ENCODE results near the gene FMNL1. TPM values are rescaled to one million over a fixed set of nuclear protein-coding genes. Genes with fewer than 3 reads are reported as not detected.
"Not testable (repeated sequence)": the region's sequence is repeated elsewhere in the genome, so short reads cannot be mapped to it uniquely, and the experiment has no call there.

The FMNL1 gene
- total RNA-seq, 4 donors from 2014 or later: 19.2 to 42.9 (median 24.6) TPM

GRCh38 chr17:45247429-45248131 lies 25.9 kb downstream of the FMNL1 start:
- H3K27ac ChIP-seq: peak overlapping the region in 2 of 4 donors; percentile 20 to 87
- no peaks in the 10 kb centered on the region for H3K9me3 ChIP-seq
- TF ChIP-seq CTCF (IDR thresholded peaks at IDR 0.05) (peak in 1 of 5 experiments; percentile 6), EP300 (IDR thresholded peaks at IDR 0.05) (no peak), POLR2A (IDR thresholded peaks at IDR 0.05) (peak in 1 of 2 donors; percentile 19)
- WGBS, 2 donors: 1% methylated on average over 51 to 52 of the region's 61 CpGs
- H3K4me3 ChIP-seq: peak overlapping the region; percentile 14 to 72 (median 54)
- peaks cover 0 to 28% (median 0%) of the 10 kb centered on the region in 3 donors for H3K36me3 ChIP-seq
- DNase-seq (ENCODE audit: low spot score in 2 of 2): peak; percentile 56 to 66
- H3K27me3 ChIP-seq: peaks cover 0 to 16% of the 10 kb centered on the region in 2 donors
- H3K4me1 ChIP-seq: peaks cover 0 to 20% (median 11%) of the 10 kb centered on the region in 4 donors

- WGBS, 2 donors: 28 to 30% methylated on average over 34 to 36 of the region's 39 CpGs
- no peaks in the 10 kb centered on the region for H3K9me3 ChIP-seq
- H3K27me3 ChIP-seq: peaks cover 0 to 16% of the 10 kb centered on the region in 2 donors
- TF ChIP-seq CTCF (IDR thresholded peaks at IDR 0.05): no peak
- TF ChIP-seq EP300 (IDR thresholded peaks at IDR 0.05): no peak
- TF ChIP-seq POLR2A (IDR thresholded peaks at IDR 0.05): no peak
- DNase-seq (ENCODE audit: low spot score in 2 of 2): no peak
- peak overlapping the region in 2 of 4 donors; percentile 20 to 87 for H3K27ac ChIP-seq
- peaks cover 0 to 20% (median 0%) of the 10 kb centered on the region in 3 donors for H3K36me3 ChIP-seq
- peaks cover 0 to 20% (median 11%) of the 10 kb centered on the region in 4 donors for H3K4me1 ChIP-seq
- H3K4me3 ChIP-seq: peak overlapping the region; percentile 14 to 72 (median 54)
Observed at GRCh38 chr17:45248132-45248957, 26.7 kb downstream of the FMNL1 start.

- Histone ChIP-seq H3K36me3 (no peaks in the 10 kb centered on the region), H3K27me3 (peaks cover 0 to 7% of the 10 kb centered on the region in 2 donors), H3K27ac (no peak overlapping the region), H3K4me1 (peaks cover 0 to 13% (median 6%) of the 10 kb centered on the region in 4 donors), H3K4me3 (no peak overlapping the region), H3K9me3 (no peaks in the 10 kb centered on the region)
- 56 to 57% methylated on average over 7 of the region's 7 CpGs for WGBS, 2 donors
- DNase-seq (ENCODE audit: low spot score in 2 of 2): no peak
- TF ChIP-seq POLR2A (IDR thresholded peaks at IDR 0.05): no peak
- TF ChIP-seq EP300 (IDR thresholded peaks at IDR 0.05): no peak
- TF ChIP-seq CTCF (IDR thresholded peaks at IDR 0.05): no peak
Observed at GRCh38 chr17:45251931-45252330, 30.2 kb downstream of the FMNL1 start.

GRCh38 chr17:45253237-45253636 lies 31.6 kb downstream of the FMNL1 start:
- H3K36me3 ChIP-seq; H3K27ac ChIP-seq; H3K9me3 ChIP-seq; DNase-seq (ENCODE audit: low spot score in 2 of 2); H3K4me1 ChIP-seq; H3K27me3 ChIP-seq; H3K4me3 ChIP-seq: not testable (repeated sequence)
- WGBS, 2 donors: 82 to 92% methylated on average over 7 of the region's 7 CpGs

GRCh38 chr17:45253879-45254278 lies 32.2 kb downstream of the FMNL1 start:
- no peak for TF ChIP-seq EP300 (IDR thresholded peaks at IDR 0.05)
- TF ChIP-seq CTCF (IDR thresholded peaks at IDR 0.05): no peak
- no peak for TF ChIP-seq POLR2A (IDR thresholded peaks at IDR 0.05)
- no peak overlapping the region for H3K4me3 ChIP-seq
- H3K36me3 ChIP-seq: no peaks in the 10 kb centered on the region
- H3K27ac ChIP-seq: no peak overlapping the region
- WGBS, 2 donors: 82 to 89% methylated on average over 4 of the region's 4 CpGs
- no peaks in the 10 kb centered on the region for H3K4me1 ChIP-seq
- no peaks in the 10 kb centered on the region for H3K27me3 ChIP-seq
- H3K9me3 ChIP-seq: no peaks in the 10 kb centered on the region
- DNase-seq (ENCODE audit: low spot score in 2 of 2): no peak
